GM12878 (cell line): ENCODE measurements around the gene FANK1. TPM values are rescaled to one million over a fixed set of nuclear protein-coding genes. Genes with fewer than 3 reads are reported as not detected.

Experiments used
- ATAC-seq: fragments of 200-7000 bp; cut with Tn5 transposase; 3 replicates; pipeline ENCODE4 v1.9.1; 2020; ENCODE audit warnings: mild to moderate bottlenecking, moderate library complexity
- BruUV-seq: library from RNA; stranded (reverse); fragments of 400-500 nt; replicated peaks from 2 replicates; lab custom pipeline; 2021; lab: Mats Ljungman, UMichigan
- CTCF ChIA-PET: fragments of 300-600 bp; sonication (Branson Sonifier 250); formaldehyde crosslinking; extraction: SDS; loops from one replicate; lab custom pipeline; 2021; ENCODE audit warnings: inconsistent platforms; lab: Yijun Ruan, JAX
- POLR2A ChIA-PET: fragments of 350-600 bp; formaldehyde crosslinking; extraction: SDS; loops from one replicate; lab custom pipeline; 2021; ENCODE audit warnings: inconsistent platforms; lab: Charles Lee
- RAD21 ChIA-PET: fragments of 300-600 bp; sonication (Branson Sonifier 250); formaldehyde crosslinking; loops from one replicate; lab custom pipeline; 2023; ENCODE audit warnings: antibody characterized with exemption; ENCODE audit not compliant: unreplicated experiment; lab: Charles Lee
- SMC1A ChIA-PET: fragments of 300-600 bp; sonication (Branson Sonifier 250); formaldehyde crosslinking; loops from one replicate; lab custom pipeline; 2023; ENCODE audit not compliant: unreplicated experiment, uncharacterized antibody; lab: Charles Lee
- DNase-seq: peaks from one replicate; pipeline ENCODE4 v3.0.0-alpha.2; 2011; ENCODE audit warnings: low read depth, low spot score
- FAIRE-seq: peaks from 3 replicates; lab custom pipeline; 2011; peaks lifted over from hg19 to GRCh38; lab: Jason Lieb, UNC
- H2AFZ ChIP-seq: 2 replicates; pipeline ENCODE4 v1.6.0; 2011; ENCODE audit warnings: low read depth, low read length, control low read depth; ENCODE audit not compliant: control insufficient read depth
- H3K27ac ChIP-seq: 2 replicates; pipeline ENCODE4 v1.5.1; 2011; ENCODE audit warnings: control low read depth; ENCODE audit not compliant: control insufficient read depth, insufficient read depth
- H3K27me3 ChIP-seq, 2 experiments: replicated peaks in 1 of 2; 2 replicates each; pipeline versions ENCODE4 v1.6.0 to v1.6.1; 2011; ENCODE audit warnings: low read length in 1 of 2; ENCODE audit not compliant: control insufficient read depth in 2 of 2, insufficient read depth in 2 of 2
- H3K36me3 ChIP-seq, 2 experiments: 2 replicates each; pipeline ENCODE4 v1.5.1; 2011; ENCODE audit warnings: low read length in 1 of 2; ENCODE audit not compliant: control insufficient read depth in 2 of 2, insufficient read depth in 2 of 2
- H3K4me1 ChIP-seq: 2 replicates; pipeline ENCODE4 v1.6.1; 2011; ENCODE audit warnings: mild to moderate bottlenecking, low read length, moderate library complexity, mixed read lengths; ENCODE audit not compliant: control insufficient read depth, insufficient read depth
- H3K4me2 ChIP-seq: 2 replicates; pipeline ENCODE4 v1.6.0; 2011; ENCODE audit warnings: control low read depth; ENCODE audit not compliant: control insufficient read depth, insufficient read depth
- H3K4me3 ChIP-seq: fragments of 200-600 bp; sonication (generic); 2 replicates; pipeline ENCODE4 v1.5.1; 2016
- H3K79me2 ChIP-seq: 2 replicates; pipeline ENCODE4 v1.6.0; 2011; ENCODE audit warnings: low read length; ENCODE audit not compliant: control insufficient read depth, insufficient read depth
- H3K9ac ChIP-seq: 2 replicates; pipeline ENCODE4 v1.8.0; 2011; ENCODE audit warnings: low read length, control low read depth, mixed read lengths; ENCODE audit not compliant: control insufficient read depth, insufficient read depth
- H3K9me3 ChIP-seq: replicated peaks from 3 replicates; pipeline ENCODE4 v1.5.1; 2011; ENCODE audit warnings: mild to moderate bottlenecking, low read length; ENCODE audit not compliant: control insufficient read depth, insufficient read depth
- H4K20me1 ChIP-seq: 2 replicates; pipeline ENCODE4 v1.6.0; 2011; ENCODE audit not compliant: control insufficient read depth, insufficient read depth
- FOS ChIP-seq: IDR thresholded peaks from 3 replicates; pipeline ENCODE4 v1.6.1; 2011; ENCODE audit warnings: borderline replicate concordance; ENCODE audit not compliant: insufficient read length; ENCODE audit errors: extremely low read depth
- WRNIP1 ChIP-seq: IDR thresholded peaks from 2 replicates; pipeline ENCODE4 v1.6.1; 2011; ENCODE audit warnings: low read depth, low read length, improper control_type of control experiment, borderline replicate concordance
- WGBS: methylation state at CpG from one replicate; pipeline ENCODE4 v1.1.6; 2016; ENCODE audit warnings: low lambda C conversion rate; ENCODE audit not compliant: insufficient replicate concordance, insufficient coverage; ENCODE audit errors: missing lambda C conversion rate; 5-methylcytosine and 5-hydroxymethylcytosine counted together
- in situ Hi-C: fragments of 300-500 bp; cut with MboI; formaldehyde crosslinking; loops from 9 replicates; pipeline ENCODE4 v1.14.3; 2018; ENCODE audit warnings: mixed read lengths
- intact Hi-C: fragments of 100-400 bp; cut with micrococcal nuclease; formaldehyde crosslinking; loops from one replicate; pipeline ENCODE4 v1.14.2; 2022; ENCODE audit not compliant: unreplicated experiment
- polyA plus RNA-seq, 11 experiments: library from polyadenylated mRNA; depleted of rRNA in 4 of 11; unstranded in 6 of 11; stranded (reverse) in 5 of 11; fragments of >200 nt; fragmentation: Nextera tagmentation in 4 of 11; fragmentation: Illumina TruSeq in 1 of 11; extraction: Ambion mirVana in 4 of 11; extraction: Trizol in 1 of 11; gene quantifications; 1 replicate in 1 of 11; 2 replicates in 10 of 11; pipeline versions ENCODE4 v1.2.1 to v1.2.3, GENCODE V29; 2011 to 2016; ENCODE audit warnings: inconsistent platforms in 2 of 11, missing spikeins in 2 of 11, low read depth in 1 of 11
- total RNA-seq, 4 experiments: library from RNA; depleted of rRNA in 3 of 4; stranded (reverse); fragments of >200 nt in 3 of 4; fragmentation: Illumina TruSeq in 1 of 4; extraction: Trizol in 1 of 4; gene quantifications; 2 replicates each; pipeline versions ENCODE4 v1.2.1 to v1.2.3, GENCODE V29; 2013 to 2021
- TF ChIP-seq, protein P1 (sequence below): IDR thresholded peaks from 2 replicates; pipeline ENCODE4 v1.6.1; 2012; ENCODE audit warnings: improper control_type of control experiment, low read depth, low read length; ENCODE audit not compliant: insufficient replicate concordance

The FANK1 gene
- total and polyA plus RNA-seq, 10 of the 15 experiments (the other 5 are each of a cell fraction or from before 2014, with no cell fraction given), result 0.07 to 0.16 (median 0.13) TPM; not detected in 6

DNA sequence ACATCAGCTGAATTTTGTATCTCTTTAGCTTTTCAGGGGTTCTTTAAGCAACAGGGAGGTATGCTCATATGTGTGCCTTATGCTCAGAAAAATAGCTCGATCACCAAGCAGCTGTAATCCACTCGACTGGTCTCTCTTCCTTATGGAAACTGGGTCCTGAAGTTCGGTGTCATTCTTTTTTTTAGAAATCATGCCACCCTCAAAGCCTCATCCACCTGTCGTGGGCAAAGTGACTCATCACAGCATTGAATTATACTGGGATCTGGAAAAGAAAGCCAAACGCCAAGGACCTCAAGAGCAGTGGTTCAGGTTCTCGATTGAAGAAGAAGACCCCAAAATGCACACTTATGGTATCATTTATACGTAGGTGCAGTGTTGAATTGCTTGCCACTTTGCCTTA lies 83.6 kb downstream of the FANK1 start:
- BruUV-seq, result no TSS peak
- SMC1A ChIA-PET, result interaction anchor here (0.8 to 1.3 kb wide), 3 partner anchors 118 to 768 kb away, joined by 3 to 4 read pairs (median 4); no protein-coding TSS in a partner anchor
- intact Hi-C loops (loop anchor here (5.0 to 10.0 kb wide), 3 partner anchors 115 to 617 kb away; no protein-coding TSS in a partner anchor), in situ Hi-C loops (loop anchor here (5.0 kb wide), 2 partner anchors 527 to 1877 kb away; no protein-coding TSS in a partner anchor)
- Histone ChIP-seq H3K27me3 (no peaks in the 10 kb centered on the region), H3K9ac (no peak overlapping the region), H3K4me1 (no peaks in the 10 kb centered on the region), H3K36me3 (no peaks in the 10 kb centered on the region), H3K4me3 (no peak overlapping the region), H2AFZ (no peak overlapping the region), H3K79me2 (no peaks in the 10 kb centered on the region), H4K20me1 (no peaks in the 10 kb centered on the region), H3K4me2 (no peak overlapping the region), H3K9me3 (no peaks in the 10 kb centered on the region), H3K27ac (no peak overlapping the region)
- CTCF ChIA-PET, result interaction anchor here (1.0 to 1.1 kb wide), 2 partner anchors 112 to 524 kb away, joined by 4 to 8 read pairs; no protein-coding TSS in a partner anchor
- ATAC-seq (no peak), FAIRE-seq (no peak), DNase-seq (no peak)
- POLR2A ChIA-PET, result interaction anchor here (0.5 kb wide), 1 partner anchor 117 kb away, joined by 3 read pairs; no protein-coding TSS in a partner anchor
- RAD21 ChIA-PET, result interaction anchor here (1.1 kb wide), 1 partner anchor 15 kb away, joined by 3 read pairs; no protein-coding TSS in a partner anchor
- no peak for TF ChIP-seq WRNIP1
- TF ChIP-seq, protein P1, sequence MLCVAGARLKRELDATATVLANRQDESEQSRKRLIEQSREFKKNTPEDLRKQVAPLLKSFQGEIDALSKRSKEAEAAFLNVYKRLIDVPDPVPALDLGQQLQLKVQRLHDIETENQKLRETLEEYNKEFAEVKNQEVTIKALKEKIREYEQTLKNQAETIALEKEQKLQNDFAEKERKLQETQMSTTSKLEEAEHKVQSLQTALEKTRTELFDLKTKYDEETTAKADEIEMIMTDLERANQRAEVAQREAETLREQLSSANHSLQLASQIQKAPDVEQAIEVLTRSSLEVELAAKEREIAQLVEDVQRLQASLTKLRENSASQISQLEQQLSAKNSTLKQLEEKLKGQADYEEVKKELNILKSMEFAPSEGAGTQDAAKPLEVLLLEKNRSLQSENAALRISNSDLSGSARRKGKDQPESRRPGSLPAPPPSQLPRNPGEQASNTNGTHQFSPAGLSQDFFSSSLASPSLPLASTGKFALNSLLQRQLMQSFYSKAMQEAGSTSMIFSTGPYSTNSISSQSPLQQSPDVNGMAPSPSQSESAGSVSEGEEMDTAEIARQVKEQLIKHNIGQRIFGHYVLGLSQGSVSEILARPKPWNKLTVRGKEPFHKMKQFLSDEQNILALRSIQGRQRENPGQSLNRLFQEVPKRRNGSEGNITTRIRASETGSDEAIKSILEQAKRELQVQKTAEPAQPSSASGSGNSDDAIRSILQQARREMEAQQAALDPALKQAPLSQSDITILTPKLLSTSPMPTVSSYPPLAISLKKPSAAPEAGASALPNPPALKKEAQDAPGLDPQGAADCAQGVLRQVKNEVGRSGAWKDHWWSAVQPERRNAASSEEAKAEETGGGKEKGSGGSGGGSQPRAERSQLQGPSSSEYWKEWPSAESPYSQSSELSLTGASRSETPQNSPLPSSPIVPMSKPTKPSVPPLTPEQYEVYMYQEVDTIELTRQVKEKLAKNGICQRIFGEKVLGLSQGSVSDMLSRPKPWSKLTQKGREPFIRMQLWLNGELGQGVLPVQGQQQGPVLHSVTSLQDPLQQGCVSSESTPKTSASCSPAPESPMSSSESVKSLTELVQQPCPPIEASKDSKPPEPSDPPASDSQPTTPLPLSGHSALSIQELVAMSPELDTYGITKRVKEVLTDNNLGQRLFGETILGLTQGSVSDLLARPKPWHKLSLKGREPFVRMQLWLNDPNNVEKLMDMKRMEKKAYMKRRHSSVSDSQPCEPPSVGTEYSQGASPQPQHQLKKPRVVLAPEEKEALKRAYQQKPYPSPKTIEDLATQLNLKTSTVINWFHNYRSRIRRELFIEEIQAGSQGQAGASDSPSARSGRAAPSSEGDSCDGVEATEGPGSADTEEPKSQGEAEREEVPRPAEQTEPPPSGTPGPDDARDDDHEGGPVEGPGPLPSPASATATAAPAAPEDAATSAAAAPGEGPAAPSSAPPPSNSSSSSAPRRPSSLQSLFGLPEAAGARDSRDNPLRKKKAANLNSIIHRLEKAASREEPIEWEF, result no peak
- TF ChIP-seq FOS, result no peak
- 16% methylated on average over 7 of the region's 7 CpGs for WGBS
